HepG2 (cell line): ENCODE results near the gene VAMP4.

Source experiments
- CTCF ChIP-seq: sonication (generic); formaldehyde crosslinking; IDR thresholded peaks from 2 replicates; pipeline ENCODE4 v1.5.0; 2020; ENCODE audit warnings: mild to moderate bottlenecking, missing genetic modification reagents, moderate library complexity
- GATAD2A ChIP-seq: IDR thresholded peaks from 2 replicates; pipeline ENCODE4 v1.6.1; 2016
- ZNF468 ChIP-seq: sonication (generic); formaldehyde crosslinking; IDR thresholded peaks from 2 replicates; pipeline ENCODE4 v1.8.0; 2022; ENCODE audit warnings: mild to moderate bottlenecking, moderate library complexity, missing genetic modification reagents

- no peak for TF ChIP-seq GATAD2A (CRISPR knock-in tag)
- no peak for TF ChIP-seq CTCF (CRISPR knock-in tag)
- no peak for TF ChIP-seq ZNF468 (CRISPR knock-in tag)
Measured at GRCh38 chr1:171769754-171770153, 27.9 kb upstream of the VAMP4 start.
